IMR-90 (cell line): ENCODE results near the gene HTRA2. TPM values are rescaled to one million over a fixed set of nuclear protein-coding genes. Genes with fewer than 3 reads are reported as not detected.

Experiments
- ATAC-seq: fragments of 200-7000 bp; cut with Tn5 transposase; 2 replicates; pipeline ENCODE4 v1.9.1; 2020; ENCODE audit warnings: low read depth, mild to moderate bottlenecking, moderate library complexity
- BruUV-seq: library from RNA; stranded (reverse); fragments of 400-500 nt; replicated peaks from 2 replicates; lab custom pipeline; 2021; lab: Mats Ljungman, UMichigan
- CTCF ChIA-PET: fragments of 300-600 bp; formaldehyde crosslinking; extraction: SDS; loops from one replicate; lab custom pipeline; 2021; ENCODE audit warnings: antibody characterized with exemption; lab: Yijun Ruan, JAX
- POLR2A ChIA-PET: fragments of 300-600 bp; sonication (Branson Sonifier 250); formaldehyde crosslinking; loops from one replicate; lab custom pipeline; 2022; ENCODE audit warnings: antibody characterized with exemption; ENCODE audit not compliant: unreplicated experiment; lab: Charles Lee
- DNase-seq: peaks from one replicate; pipeline ENCODE4 v3.0.0; 2013
- H2AFZ ChIP-seq: replicated peaks from 2 replicates; pipeline ENCODE3; 2013; ENCODE audit warnings: low read length, mild to moderate bottlenecking; ENCODE audit not compliant: poor library complexity
- H2AK5ac ChIP-seq: 2 replicates; pipeline ENCODE4 v1.6.1; 2013; ENCODE audit warnings: low read depth, low read length, inconsistent platforms
- H2AK9ac ChIP-seq: replicated peaks from 2 replicates; pipeline ENCODE3; 2013; ENCODE audit warnings: mild to moderate bottlenecking, low read depth, low read length, moderate library complexity; ENCODE audit not compliant: poor library complexity
- H2BK120ac ChIP-seq: 2 replicates; pipeline ENCODE4 v1.6.1; 2013; ENCODE audit warnings: low read depth, low read length, inconsistent platforms
- H2BK15ac ChIP-seq: 3 replicates; pipeline ENCODE4 v1.6.1; 2013; ENCODE audit warnings: low read depth, low read length, inconsistent platforms
- H2BK20ac ChIP-seq: 2 replicates; pipeline ENCODE4 v1.6.1; 2013; ENCODE audit warnings: low read depth, mild to moderate bottlenecking, inconsistent platforms, low read length, moderate library complexity
- H2BK5ac ChIP-seq: 2 replicates; pipeline ENCODE4 v1.6.1; 2013; ENCODE audit warnings: mild to moderate bottlenecking, low read depth, low read length, inconsistent platforms; ENCODE audit not compliant: poor library complexity, severe bottlenecking
- H3K14ac ChIP-seq: replicated peaks from 2 replicates; pipeline ENCODE4 v1.6.1; 2013; ENCODE audit warnings: low read depth, low read length, inconsistent platforms
- H3K18ac ChIP-seq: 2 replicates; pipeline ENCODE4 v1.6.1; 2013; ENCODE audit warnings: low read depth, low read length, control low read depth
- H3K23ac ChIP-seq: 2 replicates; pipeline ENCODE4 v1.6.1; 2013; ENCODE audit warnings: low read depth, low read length, inconsistent platforms
- H3K27ac ChIP-seq: 2 replicates; pipeline ENCODE4 v1.5.1; 2013; ENCODE audit warnings: mild to moderate bottlenecking, control low read depth, low read length; ENCODE audit not compliant: insufficient read depth
- H3K27me3 ChIP-seq: 2 replicates; pipeline ENCODE4 v1.6.1; 2013; ENCODE audit warnings: low read length; ENCODE audit not compliant: control insufficient read depth, insufficient read depth
- H3K36me3 ChIP-seq: 2 replicates; pipeline ENCODE4 v1.6.1; 2013; ENCODE audit warnings: low read length, mixed read lengths; ENCODE audit not compliant: control insufficient read depth, insufficient read depth
- H3K4ac ChIP-seq: 2 replicates; pipeline ENCODE4 v1.6.1; 2013; ENCODE audit warnings: low read depth, low read length, inconsistent platforms
- H3K4me1 ChIP-seq: 2 replicates; pipeline ENCODE4 v1.6.1; 2013; ENCODE audit warnings: low read length, mixed read lengths; ENCODE audit not compliant: control insufficient read depth, insufficient read depth
- H3K4me2 ChIP-seq: 2 replicates; pipeline ENCODE4 v1.6.1; 2013; ENCODE audit warnings: low read depth, mild to moderate bottlenecking, control low read depth, low read length, moderate library complexity
- H3K4me3 ChIP-seq: 2 replicates; pipeline ENCODE4 v1.5.1; 2013; ENCODE audit warnings: low read depth, mild to moderate bottlenecking, control low read depth, low read length, moderate library complexity; ENCODE audit not compliant: insufficient read depth
- H3K56ac ChIP-seq: 2 replicates; pipeline ENCODE4 v1.6.1; 2013; ENCODE audit warnings: low read length, inconsistent platforms; ENCODE audit not compliant: insufficient read depth; ENCODE audit errors: extremely low read depth
- H3K79me1 ChIP-seq, 2 experiments: 2 replicates each; pipeline ENCODE4 v1.6.1; 2013; ENCODE audit warnings: low read length in 2 of 2, inconsistent platforms in 1 of 2, low read depth in 1 of 2
- H3K9ac ChIP-seq: 2 replicates; pipeline ENCODE4 v1.6.1; 2013; ENCODE audit warnings: low read depth, low read length, control low read depth
- H3K9me1 ChIP-seq: 2 replicates; pipeline ENCODE4 v1.6.1; 2013; ENCODE audit warnings: low read length, inconsistent platforms; ENCODE audit not compliant: insufficient read depth
- H3K9me3 ChIP-seq: 2 replicates; pipeline ENCODE4 v1.6.1; 2013; ENCODE audit warnings: low read length; ENCODE audit not compliant: control insufficient read depth, insufficient read depth
- H4K20me1 ChIP-seq: 2 replicates; pipeline ENCODE4 v1.6.1; 2013; ENCODE audit warnings: low read length, inconsistent platforms; ENCODE audit not compliant: insufficient read depth
- H4K5ac ChIP-seq: 2 replicates; pipeline ENCODE4 v1.6.1; 2013; ENCODE audit warnings: mild to moderate bottlenecking, low read depth, low read length, control low read depth
- H4K8ac ChIP-seq, 2 experiments: 2 replicates each; pipeline ENCODE4 v1.6.1; 2013; ENCODE audit warnings: low read depth in 2 of 2, low read length in 2 of 2, control low read depth in 1 of 2, inconsistent platforms in 1 of 2
- H4K91ac ChIP-seq: 2 replicates; pipeline ENCODE4 v1.6.1; 2013; ENCODE audit warnings: low read depth, low read length, inconsistent platforms; ENCODE audit not compliant: insufficient read depth
- BHLHE40 ChIP-seq: fragments of 150-350 bp; IDR thresholded peaks from 2 replicates; pipeline ENCODE4 v1.6.1; 2016; ENCODE audit warnings: mild to moderate bottlenecking, low read depth, low read length
- CEBPB ChIP-seq: IDR thresholded peaks from 2 replicates; pipeline ENCODE4 v1.6.1; 2012; ENCODE audit warnings: low read depth, low read length, improper control_type of control experiment
- CHD1 ChIP-seq: IDR thresholded peaks from 2 replicates; pipeline ENCODE4 v1.6.1; 2012; ENCODE audit warnings: low read depth, low read length, improper control_type of control experiment
- CTCF ChIP-seq: conservative IDR thresholded peaks from 2 replicates; pipeline ENCODE4 v1.5.1; 2012; ENCODE audit warnings: mild to moderate bottlenecking, low read depth, low read length, improper control_type of control experiment
- ELK1 ChIP-seq: fragments of 150-350 bp; IDR thresholded peaks from 2 replicates; pipeline ENCODE4 v1.6.1; 2016; ENCODE audit warnings: low read depth, mild to moderate bottlenecking, low read length, moderate library complexity, borderline replicate concordance
- FOS ChIP-seq: fragments of 150-350 bp; IDR thresholded peaks from 2 replicates; pipeline ENCODE4 v1.6.1; 2016; ENCODE audit warnings: low read depth, low read length
- MAFK ChIP-seq: IDR thresholded peaks from 2 replicates; pipeline ENCODE4 v1.6.1; 2012; ENCODE audit warnings: low read depth, low read length, improper control_type of control experiment
- MAZ ChIP-seq: IDR thresholded peaks from 2 replicates; pipeline ENCODE4 v1.6.1; 2012; ENCODE audit warnings: low read depth, mild to moderate bottlenecking, low read length, improper control_type of control experiment, moderate library complexity, borderline replicate concordance
- MXI1 ChIP-seq: IDR thresholded peaks from 2 replicates; pipeline ENCODE4 v1.6.1; 2012; ENCODE audit warnings: low read depth, mild to moderate bottlenecking, low read length, moderate library complexity, borderline replicate concordance
- NFE2L2 ChIP-seq: fragments of 150-350 bp; IDR thresholded peaks from 2 replicates; pipeline ENCODE4 v1.6.1; 2016; ENCODE audit warnings: low read depth, mild to moderate bottlenecking, low read length
- POLR2A ChIP-seq: IDR thresholded peaks from 2 replicates; pipeline ENCODE4 v1.6.1; 2012; ENCODE audit warnings: mild to moderate bottlenecking, low read depth, low read length
- RAD21 ChIP-seq: IDR thresholded peaks from 2 replicates; pipeline ENCODE4 v1.6.1; 2012; ENCODE audit warnings: low read length, improper control_type of control experiment
- RCOR1 ChIP-seq: IDR thresholded peaks from 2 replicates; pipeline ENCODE4 v1.6.1; 2012; ENCODE audit warnings: mild to moderate bottlenecking, low read length, improper control_type of control experiment; ENCODE audit not compliant: insufficient replicate concordance
- RFX5 ChIP-seq: IDR thresholded peaks from 2 replicates; pipeline ENCODE4 v1.8.0; 2012; ENCODE audit warnings: low read depth, mild to moderate bottlenecking, low read length, moderate library complexity
- SMC3 ChIP-seq: fragments of 150-350 bp; IDR thresholded peaks from 2 replicates; pipeline ENCODE4 v1.6.1; 2016; ENCODE audit warnings: low read depth, mild to moderate bottlenecking, antibody characterized with exemption, low read length, moderate library complexity
- WGBS, 2 experiments: methylation state at CpG; one replicate each; pipeline versions ENCODE4 v1.1.5 to v1.1.7; 2013; ENCODE audit warnings: missing lambda C conversion rate in 2 of 2; ENCODE audit not compliant: insufficient read length in 1 of 2; ENCODE audit errors: extremely low coverage in 2 of 2; 5-methylcytosine and 5-hydroxymethylcytosine counted together
- dilution Hi-C: fragments of 300-500 bp; cut with HindIII; formaldehyde crosslinking; loops from one replicate; pipeline ENCODE4 v1.14.3; 2018; ENCODE audit warnings: low sequenced_read_pairs; ENCODE audit not compliant: unreplicated experiment
- in situ Hi-C: fragments of 300-500 bp; cut with MboI; formaldehyde crosslinking; loops from 3 replicates; pipeline ENCODE4 v1.14.3; 2019; ENCODE audit warnings: low sequenced_read_pairs, inconsistent platforms, mixed read lengths
- intact Hi-C: fragments of 100-400 bp; cut with micrococcal nuclease; formaldehyde crosslinking; loops from 2 replicates; pipeline ENCODE4 v1.10.0; 2022
- polyA plus RNA-seq, 3 experiments: library from polyadenylated mRNA; depleted of rRNA; stranded (reverse); fragments of >200 nt; gene quantifications; 2 replicates each; pipeline ENCODE4 v1.2.3, GENCODE V29; 2012; ENCODE audit warnings: low replicate concordance in 1 of 3
- total RNA-seq: library from RNA; depleted of rRNA; stranded (reverse); fragments of >200 nt; gene quantifications from 2 replicates; pipeline ENCODE4 v1.2.3, GENCODE V29; 2012
- TF ChIP-seq, protein P1 (sequence below): fragments of 150-350 bp; IDR thresholded peaks from 2 replicates; pipeline ENCODE4 v1.6.1; 2017; ENCODE audit warnings: mild to moderate bottlenecking, antibody characterized with exemption, low read length, low read depth

Gene HTRA2
- total and polyA plus RNA-seq, 2 of the 4 experiments (the other 2 are of a cell fraction), result 23.6 to 28.1 TPM

- no peak overlapping the region for H2BK120ac ChIP-seq
- peaks cover 10% of the 10 kb centered on the region for H4K20me1 ChIP-seq
- H3K23ac ChIP-seq, result no peak overlapping the region
- ATAC-seq (no peak), DNase-seq (no peak)
- no peak overlapping the region for H3K4me3 ChIP-seq
- H2BK5ac ChIP-seq, result no peak overlapping the region
- H2BK15ac ChIP-seq, result no peak overlapping the region
- H3K9me1 ChIP-seq, result peaks cover 9% of the 10 kb centered on the region
- no peak overlapping the region for H4K8ac ChIP-seq
- H3K9me3 ChIP-seq, result no peaks in the 10 kb centered on the region
- no peak overlapping the region for H3K9ac ChIP-seq
- H3K4ac ChIP-seq, result no peak overlapping the region
- ChIA-PET POLR2A (no interaction called here), CTCF (no interaction called here)
- H4K91ac ChIP-seq, result no peak overlapping the region
- 87% methylated on average over 5 of the region's 9 CpGs; no CpG with 5 or more reads in 1 of the 2 experiments for WGBS, 2 experiments
- H4K5ac ChIP-seq, result no peak overlapping the region
- no TSS peak for BruUV-seq
- no peak overlapping the region for H3K4me2 ChIP-seq
- peaks cover 5% of the 10 kb centered on the region for H3K4me1 ChIP-seq
- intact Hi-C loops, result no loop called here
- H3K27ac ChIP-seq, result no peak overlapping the region
- no peak overlapping the region for H3K56ac ChIP-seq
- no peak overlapping the region for H2AK5ac ChIP-seq
- peaks cover 27% of the 10 kb centered on the region for H3K36me3 ChIP-seq
- H3K79me1 ChIP-seq, result peaks cover 16 to 30% of the 10 kb centered on the region in 2 experiments; a peak in 2 of 4 replicates
- no peak overlapping the region for H2AK9ac ChIP-seq
- in situ Hi-C loops, result no loop called here
- dilution Hi-C loops, result no loop called here
- H2BK20ac ChIP-seq, result no peak overlapping the region
- H3K14ac ChIP-seq, result no peak overlapping the region
- peaks cover 34% of the 10 kb centered on the region for H3K27me3 ChIP-seq
- no peak overlapping the region for H2AFZ ChIP-seq
- no peak overlapping the region for H3K18ac ChIP-seq
- TF ChIP-seq RCOR1, result no peak
- no peak for TF ChIP-seq CHD1
- TF ChIP-seq FOS, result no peak
- TF ChIP-seq SMC3, result no peak
- no peak for TF ChIP-seq MXI1
- TF ChIP-seq NFE2L2, result no peak
- no peak for TF ChIP-seq RFX5
- TF ChIP-seq POLR2A, result no peak
- TF ChIP-seq MAFK, result no peak
- TF ChIP-seq, protein P1, sequence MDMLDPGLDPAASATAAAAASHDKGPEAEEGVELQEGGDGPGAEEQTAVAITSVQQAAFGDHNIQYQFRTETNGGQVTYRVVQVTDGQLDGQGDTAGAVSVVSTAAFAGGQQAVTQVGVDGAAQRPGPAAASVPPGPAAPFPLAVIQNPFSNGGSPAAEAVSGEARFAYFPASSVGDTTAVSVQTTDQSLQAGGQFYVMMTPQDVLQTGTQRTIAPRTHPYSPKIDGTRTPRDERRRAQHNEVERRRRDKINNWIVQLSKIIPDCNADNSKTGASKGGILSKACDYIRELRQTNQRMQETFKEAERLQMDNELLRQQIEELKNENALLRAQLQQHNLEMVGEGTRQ, result no peak
- no peak for TF ChIP-seq CEBPB
- no peak for TF ChIP-seq ELK1
- TF ChIP-seq CTCF, result no peak
- TF ChIP-seq MAZ, result no peak
- TF ChIP-seq BHLHE40, result no peak
- no peak for TF ChIP-seq RAD21
These were observed 5.7 kb upstream of the HTRA2 start for GRCh38 chr2:74524005-74524404.
